Stomach (tissue), 19 donors: ENCODE data around the gene GALNT18. TPM values are rescaled to one million over a fixed set of nuclear protein-coding genes. Genes with fewer than 3 reads are reported as not detected.

Source experiments
- DNase-seq, 2 donors: peaks; one replicate each; pipeline versions ENCODE4 v3.0.0 to v3.0.0-alpha.2; 2013 to 2019
- H3K27ac ChIP-seq, 5 donors: fragments of 200-600 bp in 4 of 5; sonication (generic) in 4 of 5; one replicate each; pipeline ENCODE4 v1.5.1; 2013 to 2019; ENCODE audit warnings: mild to moderate bottlenecking in 1 of 5, moderate library complexity in 1 of 5
- H3K27me3 ChIP-seq, 3 donors: fragments of 200-600 bp; sonication (generic); one replicate each; pipeline ENCODE4 v1.5.1; 2017 to 2019; ENCODE audit warnings: mixed run types in 1 of 3
- H3K36me3 ChIP-seq, 4 donors: fragments of 200-600 bp; sonication (generic); 1 replicate in 3 of 4; 2 replicates in 1 of 4; pipeline ENCODE4 v1.5.1; 2016 to 2019
- H3K4me1 ChIP-seq, 4 donors: fragments of 200-600 bp; sonication (generic); one replicate each; pipeline ENCODE4 v1.5.1; 2016 to 2019
- H3K4me3 ChIP-seq, 4 donors: fragments of 200-600 bp; sonication (generic) in 3 of 4; one replicate each; pipeline ENCODE4 v1.5.1; 2016 to 2019; ENCODE audit warnings: mild to moderate bottlenecking in 1 of 4
- H3K9me3 ChIP-seq, 4 donors: fragments of 200-600 bp; sonication (generic); one replicate each; pipeline ENCODE4 v1.5.1; 2016 to 2019
- CTCF ChIP-seq, 7 experiments: fragments of 450-650 bp in 4 of 7; fragments of 200-600 bp in 3 of 7; sonication (generic) in 3 of 7; IDR thresholded peaks; one replicate each; pipeline ENCODE4 v1.5.1; 2016 to 2019; ENCODE audit warnings: antibody characterized with exemption in 7 of 7, control low read depth in 2 of 7, mild to moderate bottlenecking in 1 of 7
- EP300 ChIP-seq: sonication (generic); formaldehyde crosslinking; IDR thresholded peaks from one replicate; pipeline ENCODE4 v1.6.1; 2017; ENCODE audit warnings: antibody characterized with exemption
- POLR2A ChIP-seq, 4 donors: fragments of 450-650 bp; IDR thresholded peaks; one replicate each; pipeline ENCODE4 v1.6.1; 2016; ENCODE audit warnings: antibody characterized with exemption in 4 of 4, control low read depth in 2 of 4, mild to moderate bottlenecking in 1 of 4, moderate library complexity in 1 of 4
- POLR2AphosphoS5 ChIP-seq, 3 donors: sonication (generic); formaldehyde crosslinking; IDR thresholded peaks; one replicate each; pipeline ENCODE4 v1.6.1; 2016; ENCODE audit warnings: antibody characterized with exemption in 3 of 3
- WGBS, 5 donors: extraction: QIAGEN DNeasy Blood & Tissue Kit in 3 of 5; methylation state at CpG; one replicate each; pipeline versions ENCODE4 v1.1.5 to v1.1.7; 2013 to 2018; 5-methylcytosine and 5-hydroxymethylcytosine counted together
- intact Hi-C: fragments of 100-400 bp; cut with DNase I; formaldehyde crosslinking; loops from one replicate; pipeline ENCODE4 v1.15.1; 2023; ENCODE audit warnings: low total_unique reads
- long read RNA-seq, 10 donors: transcript quantifications; one replicate each; lab custom pipeline, GENCODE V29; 2026
- polyA plus RNA-seq, 3 donors: library from polyadenylated mRNA; stranded (reverse); fragments of 200-250 nt; gene quantifications; one replicate each; pipeline ENCODE4 v1.2.3, GENCODE V29; 2013
- total RNA-seq, 5 donors: library from RNA; depleted of rRNA; stranded (reverse); fragments of >200 nt; gene quantifications; one replicate each; pipeline versions ENCODE4 v1.1.0 to v1.2.3, GENCODE V29; 2014 to 2016
- donor health status: healthy with polysubstance abuse.
- donor health status: Bipolar disorder and iron deficiency.
- donor health status: healthy.

The GALNT18 gene
- 10 to 100 TPM in 2 of 5 donors, 1 to 10 TPM in 2, under 1 TPM in 1; 0.58 to 16.1 (median 3.0) TPM for total RNA-seq
- polyA plus RNA-seq = 1 to 10 TPM; 1.1 to 6.8 (median 1.8) TPM
- long read RNA-seq, donor 1 = 0 reads
- long read RNA-seq, donor 2, partial matches to known transcripts = 0 of 1 reads
- long read RNA-seq, donor 2, other reads (novel, unspliced or antisense) = 0 of 1 reads
- long read RNA-seq, donor 3, partial matches to known transcripts = 0 of 1 reads
- long read RNA-seq, donor 3, other reads (novel, unspliced or antisense) = 0 of 1 reads
- long read RNA-seq, donor 4 = 0 reads
- long read RNA-seq, donor 5, partial matches to known transcripts = 0 of 2 reads
- long read RNA-seq, donor 5, other reads (novel, unspliced or antisense) = 0 of 2 reads
- long read RNA-seq, donor 6 = 0 reads
- long read RNA-seq, donor 7 = 0 reads
- long read RNA-seq, donor 8, partial matches to known transcripts = 0 of 2 reads
- long read RNA-seq, donor 8, other reads (novel, unspliced or antisense) = 0 of 2 reads
- long read RNA-seq, donor 9, partial matches to known transcripts = 0 of 1 reads
- long read RNA-seq, donor 9, other reads (novel, unspliced or antisense) = 0 of 1 reads
- long read RNA-seq, donor 10 = 0 reads

GRCh38 chr11:11621573-11622339, at the start of gene GALNT18:
GALNT18 (minus strand) TSS chr11:11622005.
- H3K27ac ChIP-seq = peak within 1 kb of the TSS; percentile 3 to 69 (median 55)
- H3K4me3 ChIP-seq = peak within 1 kb of the TSS; percentile 55 to 68 (median 60)
- intact Hi-C loops = no loop called here
- TF ChIP-seq EP300 (no peak), CTCF (IDR thresholded peaks at IDR 0.05) (peak in 5 of 7 experiments; percentile 28 to 69 (median 47)), POLR2AphosphoS5 (IDR thresholded peaks at IDR 0.05) (peak; percentile 44 to 70 (median 58)), POLR2A (IDR thresholded peaks at IDR 0.05) (no peak)
- H3K36me3 ChIP-seq = no peaks in the 10 kb centered on the region
- peaks cover 0 to 44% (median 30%) of the 10 kb centered on the region in 3 donors for H3K27me3 ChIP-seq
- no peaks in the 10 kb centered on the region for H3K9me3 ChIP-seq
- peak; percentile 93 to 99 for DNase-seq
- 1 to 2% (median 1%) methylated on average over 24 to 70 of the region's 71 CpGs for WGBS, 5 donors
- H3K4me1 ChIP-seq = peaks cover 20 to 40% (median 30%) of the 10 kb centered on the region in 4 donors

GRCh38 chr11:11670574-11670973, 48.8 kb upstream of the GALNT18 start:
- Histone ChIP-seq H3K36me3 (no peaks in the 10 kb centered on the region), H3K27ac (no peak overlapping the region), H3K4me3 (no peak overlapping the region), H3K9me3 (peaks cover 0 to 3% (median 0%) of the 10 kb centered on the region in 4 donors), H3K4me1 (peaks cover 0 to 17% (median 5%) of the 10 kb centered on the region in 4 donors), H3K27me3 (peaks cover 0 to 11% (median 0%) of the 10 kb centered on the region in 3 donors)
- DNase-seq = no peak
- 37 to 48% (median 45%) methylated on average over 4 to 5 of the region's 5 CpGs for WGBS, 5 donors
- intact Hi-C loops = no loop called here
- TF ChIP-seq EP300 = no peak
- no peak for TF ChIP-seq CTCF (IDR thresholded peaks at IDR 0.05)
- no peak for TF ChIP-seq POLR2AphosphoS5 (IDR thresholded peaks at IDR 0.05)

- WGBS, 5 donors = 26 to 37% (median 34%) methylated on average over 5 of the region's 5 CpGs
- intact Hi-C loops = no loop called here
Measured at GRCh38 chr11:11669233-11669846, 47.5 kb upstream of the GALNT18 start.

More at GRCh38 chr11:11669233-11669846, 47.5 kb upstream of the GALNT18 start:
- Histone ChIP-seq H3K36me3 (no peaks in the 10 kb centered on the region), H3K4me3 (no peak overlapping the region), H3K9me3 (peaks cover 0 to 3% (median 0%) of the 10 kb centered on the region in 4 donors), H3K27ac (no peak overlapping the region), H3K27me3 (peaks cover 0 to 18% (median 0%) of the 10 kb centered on the region in 3 donors), H3K4me1 (peaks cover 0 to 17% (median 5%) of the 10 kb centered on the region in 4 donors)
- no peak for TF ChIP-seq CTCF (IDR thresholded peaks at IDR 0.05)
- TF ChIP-seq POLR2AphosphoS5 (IDR thresholded peaks at IDR 0.05) = no peak
- TF ChIP-seq POLR2A (IDR thresholded peaks at IDR 0.05) = no peak
- no peak for TF ChIP-seq EP300
- peak in 1 of 2 donors; percentile 32 for DNase-seq
